Measurements from ENCODE around the gene ACSS1.

The ACSS1 gene

DNA sequence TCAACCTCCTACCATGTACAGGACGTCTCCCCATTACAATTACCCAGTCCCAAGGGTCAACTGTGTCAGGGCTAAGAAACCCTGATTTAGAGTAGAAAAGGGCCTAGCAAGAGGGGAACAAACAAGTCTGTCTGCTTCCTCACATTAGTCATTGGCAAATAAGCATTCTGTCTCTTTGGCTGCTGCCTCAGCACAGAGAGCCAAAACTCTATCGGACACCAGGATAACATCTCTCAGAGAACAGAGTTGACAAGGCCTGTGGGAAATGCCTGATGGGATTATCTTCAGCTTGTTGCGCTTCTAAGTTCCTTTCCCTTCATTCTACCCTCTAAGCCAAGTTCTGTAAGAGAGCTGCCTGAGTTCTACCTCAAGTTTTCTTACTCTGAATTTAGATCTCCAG lies 43.0 kb upstream of the ACSS1 start:
- ATAC-seq = no peak
- TF ChIP-seq ZFP3 (CRISPR knock-in tag; IDR thresholded peaks at IDR 0.05) = no peak
- no peak for TF ChIP-seq BACH2 (CRISPR knock-in tag; IDR thresholded peaks at IDR 0.05; ENCODE audit: borderline replicate concordance)
- no peak for TF ChIP-seq CSRNP3 (CRISPR knock-in tag; IDR thresholded peaks at IDR 0.05)
- no peak for TF ChIP-seq ZFP30 (CRISPR knock-in tag; IDR thresholded peaks at IDR 0.05)
- TF ChIP-seq ZNF70 (CRISPR knock-in tag; IDR thresholded peaks at IDR 0.05) = no peak
- no peak for TF ChIP-seq TCF4 (CRISPR knock-in tag; IDR thresholded peaks at IDR 0.05; ENCODE audit: borderline replicate concordance)
- no peak for TF ChIP-seq POU6F1 (CRISPR knock-in tag; IDR thresholded peaks at IDR 0.05; ENCODE audit: borderline replicate concordance, low read depth)
- TF ChIP-seq PPARA (CRISPR knock-in tag; IDR thresholded peaks at IDR 0.05; ENCODE audit: borderline replicate concordance) = no peak
- no peak for TF ChIP-seq GLIS3 (CRISPR knock-in tag; IDR thresholded peaks at IDR 0.05)
- TF ChIP-seq ZNF565 (CRISPR knock-in tag; conservative IDR thresholded peaks at IDR 0.05; ENCODE audit: low read depth) = no peak
- TF ChIP-seq TSHZ2 (CRISPR knock-in tag; IDR thresholded peaks at IDR 0.05) = no peak

GRCh38 chr20:25099601-25100140 lies 41.7 kb upstream of the ACSS1 start:
- TF ChIP-seq ZFP3 (CRISPR knock-in tag; IDR thresholded peaks at IDR 0.05) (no peak), RARB (CRISPR knock-in tag; IDR thresholded peaks at IDR 0.05) (no peak), ZFP30 (CRISPR knock-in tag; IDR thresholded peaks at IDR 0.05) (no peak), SNAI2 (CRISPR knock-in tag; IDR thresholded peaks at IDR 0.05) (no peak), GLIS3 (CRISPR knock-in tag; IDR thresholded peaks at IDR 0.05) (no peak), POU6F1 (CRISPR knock-in tag; IDR thresholded peaks at IDR 0.05; ENCODE audit: borderline replicate concordance, low read depth) (no peak), CSRNP3 (CRISPR knock-in tag; IDR thresholded peaks at IDR 0.05) (no peak), CSDC2 (CRISPR knock-in tag; IDR thresholded peaks at IDR 0.05) (no peak), BACH2 (CRISPR knock-in tag; IDR thresholded peaks at IDR 0.05; ENCODE audit: borderline replicate concordance) (no peak), OSR1 (CRISPR knock-in tag; IDR thresholded peaks at IDR 0.05) (no peak), ISL1 (CRISPR knock-in tag; IDR thresholded peaks at IDR 0.05) (no peak), ESRRG (CRISPR knock-in tag; IDR thresholded peaks at IDR 0.05) (no peak), CREB5 (CRISPR knock-in tag; IDR thresholded peaks at IDR 0.05; ENCODE audit: low read depth) (no peak)
- TF ChIP-seq, protein P1, sequence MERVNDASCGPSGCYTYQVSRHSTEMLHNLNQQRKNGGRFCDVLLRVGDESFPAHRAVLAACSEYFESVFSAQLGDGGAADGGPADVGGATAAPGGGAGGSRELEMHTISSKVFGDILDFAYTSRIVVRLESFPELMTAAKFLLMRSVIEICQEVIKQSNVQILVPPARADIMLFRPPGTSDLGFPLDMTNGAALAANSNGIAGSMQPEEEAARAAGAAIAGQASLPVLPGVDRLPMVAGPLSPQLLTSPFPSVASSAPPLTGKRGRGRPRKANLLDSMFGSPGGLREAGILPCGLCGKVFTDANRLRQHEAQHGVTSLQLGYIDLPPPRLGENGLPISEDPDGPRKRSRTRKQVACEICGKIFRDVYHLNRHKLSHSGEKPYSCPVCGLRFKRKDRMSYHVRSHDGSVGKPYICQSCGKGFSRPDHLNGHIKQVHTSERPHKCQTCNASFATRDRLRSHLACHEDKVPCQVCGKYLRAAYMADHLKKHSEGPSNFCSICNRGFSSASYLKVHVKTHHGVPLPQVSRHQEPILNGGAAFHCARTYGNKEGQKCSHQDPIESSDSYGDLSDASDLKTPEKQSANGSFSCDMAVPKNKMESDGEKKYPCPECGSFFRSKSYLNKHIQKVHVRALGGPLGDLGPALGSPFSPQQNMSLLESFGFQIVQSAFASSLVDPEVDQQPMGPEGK (CRISPR knock-in tag; IDR thresholded peaks at IDR 0.05; ENCODE audit: borderline replicate concordance) = no peak
- ATAC-seq = no peak

Data from SK-N-SH treated with all-trans-retinoic acid at 6 μM for 48 hours (cell line).